WTC11 (cell line): Measurements from ENCODE around the gene SHLD1. TPM values are rescaled to one million over a fixed set of nuclear protein-coding genes. Genes with fewer than 3 reads are reported as not detected.

ENCODE experiments used
- ATAC-seq: fragments of 200-7000 bp; cut with Tn5 transposase; 2 replicates; pipeline ENCODE4 v1.10.0; 2021; ENCODE audit warnings: mild to moderate bottlenecking, moderate library complexity
- CTCF ChIA-PET: fragments of 300-600 bp; sonication (Branson Sonifier 250); formaldehyde crosslinking; loops from one replicate; lab custom pipeline; 2021; ENCODE audit warnings: antibody characterized with exemption; lab: Charles Lee
- POLR2A ChIA-PET: fragments of 350-600 bp; sonication (Branson Sonifier 250); formaldehyde crosslinking; loops from one replicate; lab custom pipeline; 2021; ENCODE audit warnings: antibody characterized with exemption; lab: Charles Lee
- DNase-seq: peaks from one replicate; pipeline ENCODE4 v3.0.0; 2021; ENCODE audit warnings: low spot score
- H3K27ac Mint-ChIP-seq: 2 replicates; pipeline ENCODE4 v1.8.0; 2021; ENCODE audit warnings: mixed read lengths
- H3K27me3 Mint-ChIP-seq: 2 replicates; pipeline ENCODE4 v1.8.0; 2021; ENCODE audit warnings: low read depth, mild to moderate bottlenecking, moderate library complexity, mixed read lengths
- H3K36me3 Mint-ChIP-seq: 2 replicates; pipeline ENCODE4 v1.8.0; 2021; ENCODE audit warnings: mixed read lengths
- H3K4me1 Mint-ChIP-seq: 2 replicates; pipeline ENCODE4 v1.8.0; 2022; ENCODE audit warnings: mixed read lengths
- H3K4me3 Mint-ChIP-seq: 2 replicates; pipeline ENCODE4 v1.8.0; 2021; ENCODE audit warnings: mild to moderate bottlenecking, moderate library complexity, mixed read lengths
- H3K9me3 Mint-ChIP-seq: 2 replicates; pipeline ENCODE4 v1.8.0; 2021; ENCODE audit warnings: mixed read lengths
- AFF4 ChIP-seq: sonication (generic); formaldehyde crosslinking; IDR thresholded peaks from 2 replicates; pipeline ENCODE4 v1.8.1; 2023; ENCODE audit warnings: mild to moderate bottlenecking, missing genetic modification reagents, borderline replicate concordance
- CDX4 ChIP-seq: fragments of 250-450 bp; sonication (Bioruptor Pico); IDR thresholded peaks from 2 replicates; pipeline ENCODE4 v1.9.0; 2021; ENCODE audit warnings: moderate library complexity, mild to moderate bottlenecking, inconsistent platforms, borderline replicate concordance
- E2F4 ChIP-seq: sonication (generic); formaldehyde crosslinking; IDR thresholded peaks from 2 replicates; pipeline ENCODE4 v1.8.1; 2022; ENCODE audit warnings: low read depth, mild to moderate bottlenecking, moderate library complexity, missing genetic modification reagents, borderline replicate concordance
- ELF4 ChIP-seq: sonication (generic); formaldehyde crosslinking; IDR thresholded peaks from 2 replicates; pipeline ENCODE4 v1.8.1; 2022; ENCODE audit warnings: low read depth, mild to moderate bottlenecking, moderate library complexity, missing genetic modification reagents
- EMX1 ChIP-seq: fragments of 250-450 bp; sonication (Bioruptor Pico); IDR thresholded peaks from 2 replicates; pipeline ENCODE4 v1.8.0; 2021; ENCODE audit warnings: mild to moderate bottlenecking
- FOXK1 ChIP-seq: sonication (generic); formaldehyde crosslinking; IDR thresholded peaks from 2 replicates; pipeline ENCODE4 v1.8.0; 2022; ENCODE audit warnings: mild to moderate bottlenecking, moderate library complexity, missing genetic modification reagents
- FOXP1 ChIP-seq: sonication (generic); formaldehyde crosslinking; IDR thresholded peaks from 2 replicates; pipeline ENCODE4 v1.8.0; 2022; ENCODE audit warnings: missing genetic modification reagents, mild to moderate bottlenecking, moderate library complexity, borderline replicate concordance
- JAZF1 ChIP-seq: fragments of 250-450 bp; sonication (Bioruptor Pico); IDR thresholded peaks from 2 replicates; pipeline ENCODE4 v1.9.0; 2021; ENCODE audit warnings: moderate library complexity, mild to moderate bottlenecking, inconsistent platforms
- KAT7 ChIP-seq: sonication (generic); formaldehyde crosslinking; IDR thresholded peaks from 2 replicates; pipeline ENCODE4 v1.8.1; 2023; ENCODE audit warnings: missing genetic modification reagents, mild to moderate bottlenecking, borderline replicate concordance
- MLX ChIP-seq: sonication (generic); formaldehyde crosslinking; IDR thresholded peaks from 2 replicates; pipeline ENCODE4 v1.8.1; 2023; ENCODE audit warnings: mild to moderate bottlenecking, missing genetic modification reagents, moderate library complexity
- NFE2L1 ChIP-seq: sonication (generic); formaldehyde crosslinking; IDR thresholded peaks from 2 replicates; pipeline ENCODE4 v1.8.1; 2023; ENCODE audit warnings: missing genetic modification reagents
- SMAD3 ChIP-seq: sonication (generic); formaldehyde crosslinking; IDR thresholded peaks from 2 replicates; pipeline ENCODE4 v1.8.0; 2022; ENCODE audit warnings: missing genetic modification reagents, mild to moderate bottlenecking, borderline replicate concordance
- USF2 ChIP-seq: sonication (generic); formaldehyde crosslinking; IDR thresholded peaks from 2 replicates; pipeline ENCODE4 v1.8.1; 2023; ENCODE audit warnings: mild to moderate bottlenecking, missing genetic modification reagents, moderate library complexity
- ZNF232 ChIP-seq: sonication (generic); formaldehyde crosslinking; IDR thresholded peaks from 2 replicates; pipeline ENCODE4 v1.8.0; 2022; ENCODE audit warnings: mild to moderate bottlenecking, missing genetic modification reagents
- ZNF281 ChIP-seq: sonication (generic); formaldehyde crosslinking; IDR thresholded peaks from 2 replicates; pipeline ENCODE4 v1.8.0; 2023; ENCODE audit warnings: mild to moderate bottlenecking, missing genetic modification reagents
- ZNF416 ChIP-seq: fragments of 250-450 bp; sonication (Bioruptor Pico); IDR thresholded peaks from 2 replicates; pipeline ENCODE4 v1.9.0; 2021; ENCODE audit warnings: mild to moderate bottlenecking, inconsistent platforms
- ZNF671 ChIP-seq: fragments of 250-450 bp; sonication (Bioruptor Pico); IDR thresholded peaks from 2 replicates; pipeline ENCODE4 v1.8.0; 2021; ENCODE audit warnings: mild to moderate bottlenecking
- ZSCAN18 ChIP-seq: fragments of 250-450 bp; sonication (Bioruptor Pico); IDR thresholded peaks from 2 replicates; pipeline ENCODE4 v2.1.2; 2022; ENCODE audit warnings: mild to moderate bottlenecking, moderate library complexity
- total RNA-seq: library from RNA; stranded (reverse); gene quantifications from 3 replicates; pipeline ENCODE4 v1.2.3, GENCODE V29; 2021

The SHLD1 gene
- total RNA-seq, 1 experiment from 2014 or later = 4.1 TPM

GRCh38 chr20:5880326-5880725 is 130.1 kb downstream of the SHLD1 start:
- TF ChIP-seq MLX (CRISPR knock-in tag) = no peak
- no peak for TF ChIP-seq JAZF1 (CRISPR knock-in tag)
- TF ChIP-seq ZNF671 (CRISPR knock-in tag) = no peak
- no peak for TF ChIP-seq NFE2L1 (CRISPR knock-in tag)
- no peak for TF ChIP-seq AFF4
- H3K27me3 Mint-ChIP-seq = no peaks in the 10 kb centered on the region; the same call in 1 of the 2 replicates
- ATAC-seq (no peak), DNase-seq (no peak)
- H3K9me3 Mint-ChIP-seq = no peaks in the 10 kb centered on the region
- no peak overlapping the region for H3K27ac Mint-ChIP-seq
- H3K36me3 Mint-ChIP-seq = no peaks in the 10 kb centered on the region
- POLR2A ChIA-PET = no interaction called here
- peaks cover 15% of the 10 kb centered on the region for H3K4me1 Mint-ChIP-seq
- H3K4me3 Mint-ChIP-seq = no peak overlapping the region
- CTCF ChIA-PET = interaction anchor here (1.4 kb wide), 1 partner anchor 350 kb away, joined by 4 read pairs; no protein-coding TSS in a partner anchor

GRCh38 chr20:5881703-5882102 is 131.5 kb downstream of the SHLD1 start:
- H3K4me1 Mint-ChIP-seq = peaks cover 15% of the 10 kb centered on the region
- no peak overlapping the region for H3K4me3 Mint-ChIP-seq
- CTCF ChIA-PET = interaction anchor here (0.5 to 1.4 kb wide), 2 partner anchors 135 to 352 kb away, joined by 3 to 4 read pairs; no protein-coding TSS in a partner anchor
- no peak overlapping the region for H3K27ac Mint-ChIP-seq
- H3K36me3 Mint-ChIP-seq = no peaks in the 10 kb centered on the region
- POLR2A ChIA-PET = interaction anchor here (0.7 kb wide), 1 partner anchor 36 kb away, joined by 3 read pairs; no protein-coding TSS in a partner anchor
- no peaks in the 10 kb centered on the region; the same call in 1 of the 2 replicates for H3K27me3 Mint-ChIP-seq
- no peaks in the 10 kb centered on the region for H3K9me3 Mint-ChIP-seq
- peak; percentile 53 for ATAC-seq
- no peak for DNase-seq
- TF ChIP-seq SMAD3 (CRISPR knock-in tag) (no peak), E2F4 (no peak), ZNF232 (CRISPR knock-in tag) (no peak), EMX1 (CRISPR knock-in tag) (no peak), ZSCAN18 (CRISPR knock-in tag) (no peak), KAT7 (no peak), ZNF416 (no peak), ELF4 (CRISPR knock-in tag) (no peak), FOXP1 (CRISPR knock-in tag) (no peak), AFF4 (no peak), USF2 (no peak), ZNF281 (CRISPR knock-in tag) (no peak), CDX4 (no peak), FOXK1 (CRISPR knock-in tag) (no peak)
